Muscle layer of colon (tissue), 2 donors: ENCODE data around the gene PHAF1.

Experiments
- H3K27ac ChIP-seq: one replicate; pipeline ENCODE4 v1.7.0; 2013; ENCODE audit warnings: low read depth, mild to moderate bottlenecking, low read length, moderate library complexity
- H3K27me3 ChIP-seq, 2 donors: one replicate each; pipeline ENCODE4 v1.7.0; 2013; ENCODE audit warnings: low read length in 2 of 2, mild to moderate bottlenecking in 2 of 2; ENCODE audit not compliant: insufficient read depth in 2 of 2, control insufficient read depth in 1 of 2
- H3K36me3 ChIP-seq: one replicate; pipeline ENCODE4 v1.7.0; 2013; ENCODE audit warnings: mild to moderate bottlenecking, low read length; ENCODE audit not compliant: insufficient read depth
- H3K4me1 ChIP-seq: one replicate; pipeline ENCODE4 v1.7.0; 2013; ENCODE audit warnings: mild to moderate bottlenecking, low read length; ENCODE audit not compliant: insufficient read depth
- H3K4me3 ChIP-seq, 2 donors: one replicate each; pipeline ENCODE4 v1.7.0; 2013; ENCODE audit warnings: low read length in 2 of 2, low read depth in 1 of 2, mild to moderate bottlenecking in 1 of 2, moderate library complexity in 1 of 2
- H3K9ac ChIP-seq: one replicate; pipeline ENCODE4 v1.7.0; 2013; ENCODE audit warnings: low read length
- H3K9me3 ChIP-seq: one replicate; pipeline ENCODE4 v1.7.0; 2013; ENCODE audit warnings: mild to moderate bottlenecking, low read length
- donor health status: abdominal sarcoma.
- donor health status: Adenocarcinoma of cecum.

PHAF1 gene

GRCh38 chr16:67166598-67167168, 56.9 kb downstream of the PHAF1 start:
- Histone ChIP-seq H3K9me3 (no peaks in the 10 kb centered on the region), H3K4me1 (peaks cover 55% of the 10 kb centered on the region), H3K9ac (no peak overlapping the region), H3K27ac (peak overlapping the region; percentile 7), H3K27me3 (peaks cover 11 to 43% of the 10 kb centered on the region in 2 donors), H3K36me3 (no peaks in the 10 kb centered on the region), H3K4me3 (no peak overlapping the region)

GRCh38 chr16:67167588-67167987, 57.8 kb downstream of the PHAF1 start:
- Histone ChIP-seq H3K4me1 (peaks cover 50% of the 10 kb centered on the region), H3K27ac (no peak overlapping the region), H3K36me3 (no peaks in the 10 kb centered on the region), H3K9ac (no peak overlapping the region), H3K4me3 (no peak overlapping the region), H3K9me3 (no peaks in the 10 kb centered on the region), H3K27me3 (peaks cover 7 to 34% of the 10 kb centered on the region in 2 donors)

GRCh38 chr16:67169011-67169451, 59.3 kb downstream of the PHAF1 start:
- H3K4me1 ChIP-seq, result peaks cover 46% of the 10 kb centered on the region
- H3K9me3 ChIP-seq, result no peaks in the 10 kb centered on the region
- peak overlapping the region; percentile 84 for H3K27ac ChIP-seq
- H3K9ac ChIP-seq, result no peak overlapping the region
- peaks cover 0 to 19% of the 10 kb centered on the region in 2 donors for H3K27me3 ChIP-seq
- H3K36me3 ChIP-seq, result no peaks in the 10 kb centered on the region
- H3K4me3 ChIP-seq, result no peak overlapping the region

- Histone ChIP-seq H3K9me3 (no peaks in the 10 kb centered on the region), H3K9ac (peak overlapping the region; percentile 41), H3K27ac (peak overlapping the region; percentile 84), H3K4me3 (peak overlapping the region; percentile 31 to 62), H3K36me3 (no peaks in the 10 kb centered on the region), H3K27me3 (peaks cover 0 to 12% of the 10 kb centered on the region in 2 donors), H3K4me1 (peaks cover 46% of the 10 kb centered on the region)
Observed at GRCh38 chr16:67169642-67170167, 60.0 kb downstream of the PHAF1 start.

- H3K9ac ChIP-seq, result peak within 1 kb of the TSS; percentile 74
- no peaks in the 10 kb centered on the region for H3K9me3 ChIP-seq
- H3K27ac ChIP-seq, result peak within 1 kb of the TSS; percentile 88
- peaks cover 46% of the 10 kb centered on the region for H3K4me1 ChIP-seq
- H3K36me3 ChIP-seq, result no peaks in the 10 kb centered on the region
- peak within 1 kb of the TSS; percentile 31 to 62 for H3K4me3 ChIP-seq
- peaks cover 0 to 6% of the 10 kb centered on the region in 2 donors for H3K27me3 ChIP-seq
Observed at GRCh38 chr16:67170168-67170948, 60.6 kb downstream of the PHAF1 start, which contains the start of gene NOL3. Gene NOL3 (plus strand): TSS chr16:67170538.

- peaks cover 2% of the 10 kb centered on the region for H3K36me3 ChIP-seq
- peak overlapping the region; percentile 20 to 61 for H3K4me3 ChIP-seq
- peak overlapping the region; percentile 74 for H3K9ac ChIP-seq
- peak overlapping the region; percentile 88 for H3K27ac ChIP-seq
- no peaks in the 10 kb centered on the region for H3K27me3 ChIP-seq
- H3K4me1 ChIP-seq, result peaks cover 48% of the 10 kb centered on the region
- H3K9me3 ChIP-seq, result no peaks in the 10 kb centered on the region
Observed at GRCh38 chr16:67170949-67171649, 61.4 kb downstream of the PHAF1 start.

- Histone ChIP-seq H3K4me3 (peak overlapping the region in 1 of 2 donors; percentile 62), H3K27me3 (no peaks in the 10 kb centered on the region), H3K9me3 (no peaks in the 10 kb centered on the region), H3K9ac (peak overlapping the region; percentile 4), H3K27ac (peak overlapping the region; percentile 90), H3K4me1 (peaks cover 52% of the 10 kb centered on the region), H3K36me3 (peaks cover 6% of the 10 kb centered on the region)
Observed at GRCh38 chr16:67173323-67173722, 63.6 kb downstream of the PHAF1 start.

GRCh38 chr16:67173808-67174705, 64.3 kb downstream of the PHAF1 start:
- Histone ChIP-seq H3K27ac (peak overlapping the region; percentile 90), H3K36me3 (peaks cover 6% of the 10 kb centered on the region), H3K9ac (peak overlapping the region; percentile 4), H3K4me1 (peaks cover 46% of the 10 kb centered on the region), H3K9me3 (no peaks in the 10 kb centered on the region), H3K27me3 (no peaks in the 10 kb centered on the region), H3K4me3 (peak overlapping the region in 1 of 2 donors; percentile 62)

GRCh38 chr16:67174706-67175231, 65.0 kb downstream of the PHAF1 start:
- peak overlapping the region; percentile 90 for H3K27ac ChIP-seq
- H3K9ac ChIP-seq, result no peak overlapping the region
- no peaks in the 10 kb centered on the region for H3K9me3 ChIP-seq
- H3K4me1 ChIP-seq, result peaks cover 39% of the 10 kb centered on the region
- peak overlapping the region in 1 of 2 donors; percentile 62 for H3K4me3 ChIP-seq
- H3K36me3 ChIP-seq, result peaks cover 6% of the 10 kb centered on the region
- H3K27me3 ChIP-seq, result no peaks in the 10 kb centered on the region

GRCh38 chr16:67176662-67177061, 66.9 kb downstream of the PHAF1 start:
- H3K9me3 ChIP-seq, result no peaks in the 10 kb centered on the region
- H3K9ac ChIP-seq, result no peak overlapping the region
- no peak overlapping the region for H3K4me3 ChIP-seq
- peaks cover 6% of the 10 kb centered on the region for H3K36me3 ChIP-seq
- peaks cover 27% of the 10 kb centered on the region for H3K4me1 ChIP-seq
- no peak overlapping the region for H3K27ac ChIP-seq
- no peaks in the 10 kb centered on the region for H3K27me3 ChIP-seq
